Activated CD8-positive, alpha-beta T cell treated with anti-CD3 and anti-CD28 coated beads for 36 hours (primary cell): ENCODE data around the gene LYPD1. TPM values are rescaled to one million over a fixed set of nuclear protein-coding genes. Genes with fewer than 3 reads are reported as not detected.

Experiments used
- ATAC-seq: fragments of 200-7000 bp; cut with Tn5 transposase; one replicate; pipeline ENCODE4 v1.10.0; 2021; ENCODE audit warnings: mild to moderate bottlenecking, moderate library complexity
- CTCF ChIA-PET: fragments of 350-600 bp; sonication (Branson Sonifier 250); formaldehyde crosslinking; loops from one replicate; lab custom pipeline; 2021; ENCODE audit warnings: antibody characterized with exemption; lab: Charles Lee
- POLR2A ChIA-PET: fragments of 350-600 bp; sonication (Branson Sonifier 250); formaldehyde crosslinking; loops from one replicate; lab custom pipeline; 2021; ENCODE audit warnings: antibody characterized with exemption; lab: Charles Lee
- DNase-seq: peaks from one replicate; pipeline ENCODE4 v3.0.0-alpha.2; 2020
- H3K27ac Mint-ChIP-seq: one replicate; pipeline ENCODE4 v1.8.0; 2021; ENCODE audit warnings: mild to moderate bottlenecking, mixed read lengths
- H3K27me3 Mint-ChIP-seq: one replicate; pipeline ENCODE4 v1.8.0; 2021; ENCODE audit warnings: mixed read lengths
- H3K36me3 Mint-ChIP-seq: one replicate; pipeline ENCODE4 v1.8.0; 2021; ENCODE audit warnings: low read depth, mixed read lengths
- H3K4me1 Mint-ChIP-seq: one replicate; pipeline ENCODE4 v1.8.0; 2021; ENCODE audit warnings: low read depth, mixed read lengths
- H3K4me3 Mint-ChIP-seq: one replicate; pipeline ENCODE4 v1.8.0; 2021; ENCODE audit warnings: mild to moderate bottlenecking, moderate library complexity, mixed read lengths
- H3K9me3 Mint-ChIP-seq: one replicate; pipeline ENCODE4 v1.8.0; 2021; ENCODE audit warnings: mixed read lengths
- intact Hi-C: fragments of 100-400 bp; cut with micrococcal nuclease; formaldehyde crosslinking; loops from one replicate; pipeline ENCODE4 v1.10.0; 2022
- total RNA-seq, 2 experiments: library from RNA; stranded (reverse); gene quantifications; one replicate each; pipeline ENCODE4 v1.2.3, GENCODE V29; 2021
- TF ChIP-seq, protein P1 (sequence below): fragments of 200-600 bp; IDR thresholded peaks from one replicate; pipeline ENCODE4 v1.8.0; 2022; ENCODE audit warnings: antibody characterized with exemption, mild to moderate bottlenecking

Gene LYPD1
- total RNA-seq, 2 experiments from 2014 or later, result not detected

DNA sequence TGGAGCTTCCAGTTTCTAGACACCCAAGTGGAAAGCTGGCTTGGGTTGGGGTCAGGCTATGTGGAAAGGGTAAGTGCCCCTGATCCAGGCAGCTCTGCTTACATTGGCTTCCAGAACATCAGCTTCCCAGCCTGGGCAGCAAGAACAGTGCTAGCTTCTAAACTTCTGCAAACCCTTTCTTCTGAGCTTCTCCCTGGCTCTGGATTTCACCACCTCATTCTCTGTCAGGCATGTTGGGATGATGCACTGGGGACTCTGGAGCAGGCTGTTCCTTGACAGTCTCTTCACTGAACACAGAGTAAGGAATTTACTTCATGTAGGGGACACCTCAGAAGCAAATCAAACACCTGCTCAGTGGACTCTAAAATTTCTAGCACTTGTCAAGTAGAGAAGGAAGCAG, 72.8 kb downstream of the LYPD1 start:
- Mint-ChIP-seq H3K27me3 (peaks cover 2% of the 10 kb centered on the region), H3K4me3 (no peak overlapping the region), H3K4me1 (no peaks in the 10 kb centered on the region), H3K36me3 (no peaks in the 10 kb centered on the region), H3K9me3 (peaks cover 4% of the 10 kb centered on the region), H3K27ac (no peak overlapping the region)
- no peak for DNase-seq
- ChIA-PET POLR2A (no interaction called here), CTCF (no interaction called here)
- no peak for ATAC-seq
- TF ChIP-seq, protein P1, sequence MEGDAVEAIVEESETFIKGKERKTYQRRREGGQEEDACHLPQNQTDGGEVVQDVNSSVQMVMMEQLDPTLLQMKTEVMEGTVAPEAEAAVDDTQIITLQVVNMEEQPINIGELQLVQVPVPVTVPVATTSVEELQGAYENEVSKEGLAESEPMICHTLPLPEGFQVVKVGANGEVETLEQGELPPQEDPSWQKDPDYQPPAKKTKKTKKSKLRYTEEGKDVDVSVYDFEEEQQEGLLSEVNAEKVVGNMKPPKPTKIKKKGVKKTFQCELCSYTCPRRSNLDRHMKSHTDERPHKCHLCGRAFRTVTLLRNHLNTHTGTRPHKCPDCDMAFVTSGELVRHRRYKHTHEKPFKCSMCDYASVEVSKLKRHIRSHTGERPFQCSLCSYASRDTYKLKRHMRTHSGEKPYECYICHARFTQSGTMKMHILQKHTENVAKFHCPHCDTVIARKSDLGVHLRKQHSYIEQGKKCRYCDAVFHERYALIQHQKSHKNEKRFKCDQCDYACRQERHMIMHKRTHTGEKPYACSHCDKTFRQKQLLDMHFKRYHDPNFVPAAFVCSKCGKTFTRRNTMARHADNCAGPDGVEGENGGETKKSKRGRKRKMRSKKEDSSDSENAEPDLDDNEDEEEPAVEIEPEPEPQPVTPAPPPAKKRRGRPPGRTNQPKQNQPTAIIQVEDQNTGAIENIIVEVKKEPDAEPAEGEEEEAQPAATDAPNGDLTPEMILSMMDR, result no peak
- intact Hi-C loops, result no loop called here

DNA sequence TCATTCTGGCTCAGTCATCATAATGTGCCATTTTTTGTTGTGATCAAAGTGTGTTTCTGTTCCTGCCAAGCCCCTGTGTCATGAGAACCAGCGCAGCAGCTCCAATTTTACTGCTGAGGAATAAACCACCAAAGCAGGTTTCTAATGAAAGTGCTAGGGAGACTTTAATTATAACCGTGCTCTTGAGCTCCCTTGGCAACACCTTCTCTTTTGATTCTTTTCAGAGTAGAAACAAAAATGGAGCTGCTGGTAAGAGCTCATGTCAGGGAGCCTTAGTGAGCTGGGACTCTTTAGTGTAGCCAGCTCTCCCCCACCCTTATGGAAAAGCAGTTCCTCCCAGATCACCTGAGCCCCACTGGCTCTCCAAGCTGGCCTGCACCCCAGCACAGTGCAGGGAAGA, 74.3 kb downstream of the LYPD1 start:
- no peak for ATAC-seq
- DNase-seq, result no peak
- ChIA-PET CTCF (no interaction called here), POLR2A (no interaction called here)
- peaks cover 4% of the 10 kb centered on the region for H3K9me3 Mint-ChIP-seq
- peaks cover 2% of the 10 kb centered on the region for H3K27me3 Mint-ChIP-seq
- TF ChIP-seq, protein P1, result no peak
- no peak overlapping the region for H3K27ac Mint-ChIP-seq
- no peaks in the 10 kb centered on the region for H3K36me3 Mint-ChIP-seq
- no peaks in the 10 kb centered on the region for H3K4me1 Mint-ChIP-seq
- intact Hi-C loops, result no loop called here
- no peak overlapping the region for H3K4me3 Mint-ChIP-seq

DNA sequence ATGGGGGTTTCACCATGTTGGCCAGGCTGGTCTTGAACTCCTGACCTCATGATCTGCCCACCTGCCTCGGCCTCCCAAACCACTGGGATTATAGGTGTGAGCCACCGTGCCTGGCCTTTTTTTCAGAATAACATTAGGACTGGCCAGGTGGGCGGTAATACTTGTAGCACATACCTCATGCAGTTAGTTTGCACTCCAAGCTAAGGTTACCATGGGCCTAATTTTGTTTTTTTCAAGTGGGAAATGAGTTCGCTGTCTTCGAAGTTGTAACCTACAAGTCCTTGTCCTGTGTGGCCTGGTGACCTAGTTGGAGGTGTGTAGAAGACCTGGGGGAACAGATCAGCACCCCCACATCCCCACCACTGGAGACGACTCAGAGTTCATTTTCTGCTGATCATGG, 74.8 kb downstream of the LYPD1 start:
- TF ChIP-seq, protein P1, result no peak
- peaks cover 4% of the 10 kb centered on the region for H3K9me3 Mint-ChIP-seq
- DNase-seq, result no peak
- intact Hi-C loops, result no loop called here
- H3K36me3 Mint-ChIP-seq, result no peaks in the 10 kb centered on the region
- ATAC-seq, result no peak
- ChIA-PET CTCF (no interaction called here), POLR2A (no interaction called here)
- no peaks in the 10 kb centered on the region for H3K4me1 Mint-ChIP-seq
- peaks cover 2% of the 10 kb centered on the region for H3K27me3 Mint-ChIP-seq
- H3K27ac Mint-ChIP-seq, result no peak overlapping the region
- no peak overlapping the region for H3K4me3 Mint-ChIP-seq
